ENCODE measurements around the gene SNX6.
"Not testable (repeated sequence)": the region's sequence is repeated elsewhere in the genome, so short reads cannot be mapped to it uniquely, and the experiment has no call there.

SNX6 gene

DNA sequence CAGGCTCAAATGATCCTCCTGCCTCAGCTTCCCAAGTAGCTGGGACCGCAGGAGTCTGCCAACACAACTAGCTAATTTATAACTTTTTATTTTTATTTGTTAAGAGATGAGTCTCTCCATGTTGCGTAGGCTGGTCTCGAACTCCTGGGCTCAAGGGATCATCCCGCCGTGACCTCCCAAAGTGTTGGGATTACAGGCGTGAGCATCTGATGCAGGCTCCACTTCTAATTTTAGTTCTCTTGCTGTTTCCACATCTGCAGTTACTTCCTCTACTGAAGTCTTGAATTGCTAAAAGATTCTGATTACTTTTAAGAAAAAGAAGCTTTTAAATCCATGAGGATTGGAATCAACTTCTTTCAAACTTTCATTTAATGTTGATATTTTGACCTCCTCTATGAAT, 13.4 kb upstream of the SNX6 start:
- Histone ChIP-seq H3K4me2 (ENCODE audit: insufficient read depth, low read length) (no peak overlapping the region), H3K9ac (ENCODE audit: low read depth, low read length) (no peak overlapping the region), H3K27me3 (ENCODE audit: insufficient read depth, low read length, poor library complexity) (no peaks in the 10 kb centered on the region)

DNA sequence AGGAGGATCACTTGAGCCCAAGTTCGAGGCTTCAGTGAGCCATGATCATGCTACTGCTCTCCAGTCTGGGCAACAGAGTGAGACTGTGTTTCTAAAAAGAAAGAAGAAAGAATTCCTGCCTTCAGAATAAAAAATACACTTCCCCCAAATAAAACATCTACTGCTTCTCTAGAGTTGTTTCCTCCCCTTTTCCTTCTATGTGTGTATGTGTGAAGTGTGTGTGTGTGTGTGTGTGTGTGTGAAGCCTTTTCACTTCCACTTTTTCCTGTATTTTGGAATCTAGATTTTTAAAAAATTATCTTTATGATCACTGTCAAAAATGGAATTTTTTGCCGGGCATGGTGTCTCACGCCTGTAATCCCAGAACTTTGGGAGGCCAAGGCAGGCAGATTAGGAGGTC, 12.6 kb upstream of the SNX6 start:
- Histone ChIP-seq H4K20me1 (ENCODE audit: insufficient read depth, low read length) (no peaks in the 10 kb centered on the region), H3K4me2 (ENCODE audit: insufficient read depth, low read length) (no peak overlapping the region), H3K4me3 (ENCODE audit: low read depth in 1 of 2, low read length in 2 of 2) (no peak overlapping the region), H3K27me3 (ENCODE audit: insufficient read depth, low read length, poor library complexity) (no peaks in the 10 kb centered on the region), H3K79me2 (ENCODE audit: insufficient read depth, low read length) (no peaks in the 10 kb centered on the region), H3K27ac (ENCODE audit: low read length) (no peak overlapping the region), H3K36me3 (ENCODE audit: insufficient read depth, low read length) (no peaks in the 10 kb centered on the region), H2AFZ (ENCODE audit: low read depth, low read length) (no peak overlapping the region), H3K9me3 (ENCODE audit: insufficient read depth, low read length, severe bottlenecking) (no peaks in the 10 kb centered on the region), H3K4me1 (ENCODE audit: insufficient read depth, low read length) (no peaks in the 10 kb centered on the region), H3K9ac (ENCODE audit: low read depth, low read length) (no peak overlapping the region)
- DNase-seq (no peak), ATAC-seq (ENCODE audit: insufficient read depth, low read depth) (no peak)
- TF ChIP-seq, protein P1, sequence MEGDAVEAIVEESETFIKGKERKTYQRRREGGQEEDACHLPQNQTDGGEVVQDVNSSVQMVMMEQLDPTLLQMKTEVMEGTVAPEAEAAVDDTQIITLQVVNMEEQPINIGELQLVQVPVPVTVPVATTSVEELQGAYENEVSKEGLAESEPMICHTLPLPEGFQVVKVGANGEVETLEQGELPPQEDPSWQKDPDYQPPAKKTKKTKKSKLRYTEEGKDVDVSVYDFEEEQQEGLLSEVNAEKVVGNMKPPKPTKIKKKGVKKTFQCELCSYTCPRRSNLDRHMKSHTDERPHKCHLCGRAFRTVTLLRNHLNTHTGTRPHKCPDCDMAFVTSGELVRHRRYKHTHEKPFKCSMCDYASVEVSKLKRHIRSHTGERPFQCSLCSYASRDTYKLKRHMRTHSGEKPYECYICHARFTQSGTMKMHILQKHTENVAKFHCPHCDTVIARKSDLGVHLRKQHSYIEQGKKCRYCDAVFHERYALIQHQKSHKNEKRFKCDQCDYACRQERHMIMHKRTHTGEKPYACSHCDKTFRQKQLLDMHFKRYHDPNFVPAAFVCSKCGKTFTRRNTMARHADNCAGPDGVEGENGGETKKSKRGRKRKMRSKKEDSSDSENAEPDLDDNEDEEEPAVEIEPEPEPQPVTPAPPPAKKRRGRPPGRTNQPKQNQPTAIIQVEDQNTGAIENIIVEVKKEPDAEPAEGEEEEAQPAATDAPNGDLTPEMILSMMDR (IDR thresholded peaks at IDR 0.05; ENCODE audit: borderline replicate concordance, extremely low read depth, low read length, poor library complexity, severe bottlenecking), result no peak
- no peak for TF ChIP-seq EZH2 (IDR thresholded peaks at IDR 0.05; ENCODE audit: borderline replicate concordance, low read depth, low read length, severe bottlenecking)

More for the DNA sequence above, 13.4 kb upstream of the SNX6 start:
- Histone ChIP-seq H3K9me3 (ENCODE audit: insufficient read depth, low read length, severe bottlenecking) (no peaks in the 10 kb centered on the region), H3K4me3 (ENCODE audit: low read depth in 1 of 2, low read length in 2 of 2) (no peak overlapping the region), H3K27ac (ENCODE audit: low read length) (no peak overlapping the region), H3K79me2 (ENCODE audit: insufficient read depth, low read length) (no peaks in the 10 kb centered on the region), H2AFZ (ENCODE audit: low read depth, low read length) (no peak overlapping the region), H4K20me1 (ENCODE audit: insufficient read depth, low read length) (no peaks in the 10 kb centered on the region), H3K36me3 (ENCODE audit: insufficient read depth, low read length) (no peaks in the 10 kb centered on the region), H3K4me1 (ENCODE audit: insufficient read depth, low read length) (no peaks in the 10 kb centered on the region)
- ATAC-seq (ENCODE audit: insufficient read depth, low read depth), result no peak
- no peak for TF ChIP-seq EZH2 (IDR thresholded peaks at IDR 0.05; ENCODE audit: borderline replicate concordance, low read depth, low read length, severe bottlenecking)
- TF ChIP-seq, protein P1 (IDR thresholded peaks at IDR 0.05; ENCODE audit: borderline replicate concordance, extremely low read depth, low read length, poor library complexity, severe bottlenecking), result no peak
- no peak for DNase-seq

DNA sequence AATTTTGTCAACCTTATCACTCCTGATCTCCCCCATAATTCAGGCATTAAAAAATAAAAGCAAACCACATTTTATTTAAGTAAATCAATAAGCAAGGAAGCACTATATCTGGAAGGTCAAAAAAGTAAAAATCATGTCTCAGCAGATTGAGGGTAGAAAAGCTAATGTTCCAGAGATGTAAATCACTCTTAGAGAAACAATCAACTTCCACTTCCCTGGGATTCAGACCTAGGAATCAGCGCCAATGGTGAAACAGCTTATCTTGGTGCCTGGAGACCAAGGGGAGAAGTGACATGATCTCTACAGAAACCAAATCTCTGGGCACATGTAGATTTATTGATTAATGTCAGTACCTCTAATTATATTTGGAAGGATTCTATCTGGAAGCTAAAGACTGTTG, 10.9 kb upstream of the SNX6 start:
- no peak overlapping the region for H3K4me2 ChIP-seq (ENCODE audit: insufficient read depth, low read length)
- no peaks in the 10 kb centered on the region for H3K36me3 ChIP-seq (ENCODE audit: insufficient read depth, low read length)
- no peak overlapping the region for H3K27ac ChIP-seq (ENCODE audit: low read length)
- no peak for DNase-seq
- H3K9ac ChIP-seq (ENCODE audit: low read depth, low read length), result no peak overlapping the region
- no peaks in the 10 kb centered on the region for H4K20me1 ChIP-seq (ENCODE audit: insufficient read depth, low read length)
- H3K79me2 ChIP-seq (ENCODE audit: insufficient read depth, low read length), result no peaks in the 10 kb centered on the region
- no peaks in the 10 kb centered on the region for H3K9me3 ChIP-seq (ENCODE audit: insufficient read depth, low read length, severe bottlenecking)
- no peaks in the 10 kb centered on the region for H3K27me3 ChIP-seq (ENCODE audit: insufficient read depth, low read length, poor library complexity)
- H3K4me3 ChIP-seq (ENCODE audit: low read depth in 1 of 2, low read length in 2 of 2), result no peak overlapping the region
- no peak overlapping the region for H2AFZ ChIP-seq (ENCODE audit: low read depth, low read length)
- TF ChIP-seq EZH2 (IDR thresholded peaks at IDR 0.05; ENCODE audit: borderline replicate concordance, low read depth, low read length, severe bottlenecking), result no peak
- TF ChIP-seq, protein P1 (IDR thresholded peaks at IDR 0.05; ENCODE audit: borderline replicate concordance, extremely low read depth, low read length, poor library complexity, severe bottlenecking), result no peak
- H3K4me1 ChIP-seq (ENCODE audit: insufficient read depth, low read length), result no peaks in the 10 kb centered on the region
- ATAC-seq (ENCODE audit: insufficient read depth, low read depth), result no peak

DNA sequence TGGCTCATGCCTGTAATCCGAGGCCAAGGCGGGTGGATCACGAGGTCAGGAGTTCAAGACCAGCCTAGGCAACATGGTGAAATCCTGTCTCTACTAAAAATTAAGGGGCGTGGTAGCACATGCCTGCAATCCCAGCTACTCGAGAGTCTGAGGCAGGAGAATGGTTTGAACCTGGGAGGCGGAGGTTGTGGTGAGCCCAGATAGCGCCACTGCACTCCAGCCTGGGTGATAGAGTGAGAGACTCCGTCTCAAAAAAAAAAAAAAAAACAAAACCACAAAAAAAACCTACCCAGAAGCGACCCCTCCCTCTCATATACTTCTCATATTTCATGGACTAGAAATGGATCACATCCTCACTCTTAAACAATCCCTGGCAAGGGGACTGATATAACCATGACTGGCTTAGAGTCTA, 4.4 kb upstream of the SNX6 start:
- not testable (repeated sequence) for H3K27me3 ChIP-seq (ENCODE audit: insufficient read depth, low read length, poor library complexity); H3K9ac ChIP-seq (ENCODE audit: low read depth, low read length); H3K9me3 ChIP-seq (ENCODE audit: insufficient read depth, low read length, severe bottlenecking); H3K79me2 ChIP-seq (ENCODE audit: insufficient read depth, low read length); H3K4me1 ChIP-seq (ENCODE audit: insufficient read depth, low read length); H3K27ac ChIP-seq (ENCODE audit: low read length); ATAC-seq (ENCODE audit: insufficient read depth, low read depth); H4K20me1 ChIP-seq (ENCODE audit: insufficient read depth, low read length); H3K36me3 ChIP-seq (ENCODE audit: insufficient read depth, low read length); H3K4me2 ChIP-seq (ENCODE audit: insufficient read depth, low read length); H3K4me3 ChIP-seq (ENCODE audit: low read depth in 1 of 2, low read length in 2 of 2); H2AFZ ChIP-seq (ENCODE audit: low read depth, low read length)
- peak; percentile 23 for DNase-seq

Measured in DND-41 (cell line).